RWPE1 (cell line): Measurements from ENCODE around the gene GNAZ.

ENCODE experiments used
- CTCF ChIA-PET: fragments of 350-600 bp; sonication (Branson Sonifier 250); formaldehyde crosslinking; extraction: SDS; loops from one replicate; lab custom pipeline; 2021; lab: Yijun Ruan, JAX
- POLR2A ChIA-PET: fragments of 400-600 bp; formaldehyde crosslinking; extraction: SDS; loops from one replicate; lab custom pipeline; 2020; ENCODE audit warnings: antibody characterized with exemption; ENCODE audit not compliant: low non-redundant PET; lab: Yijun Ruan, JAX
- DNase-seq: peaks from one replicate; pipeline ENCODE4 v3.0.0; 2012; ENCODE audit warnings: low spot score
- H3K27ac ChIP-seq: fragments of 450-650 bp; 2 replicates; pipeline ENCODE4 v1.5.1; 2017
- CTCF ChIP-seq: fragments of 450-650 bp; conservative IDR thresholded peaks from 2 replicates; pipeline ENCODE4 v1.5.1; 2017; ENCODE audit warnings: low read depth, mild to moderate bottlenecking

Gene GNAZ

GRCh38 chr22:23116506-23117263 lies 46.4 kb downstream of the GNAZ start:
- no peak for DNase-seq
- no peak overlapping the region for H3K27ac ChIP-seq
- TF ChIP-seq CTCF = no peak
- CTCF ChIA-PET = no interaction called here
- POLR2A ChIA-PET = no interaction called here

GRCh38 chr22:23117275-23117674 lies 47.0 kb downstream of the GNAZ start:
- POLR2A ChIA-PET = no interaction called here
- CTCF ChIA-PET = no interaction called here
- no peak for DNase-seq
- H3K27ac ChIP-seq = no peak overlapping the region
- TF ChIP-seq CTCF = no peak

GRCh38 chr22:23117891-23118646 lies 47.8 kb downstream of the GNAZ start:
- CTCF ChIA-PET = no interaction called here
- H3K27ac ChIP-seq = no peak overlapping the region
- no peak for TF ChIP-seq CTCF
- POLR2A ChIA-PET = no interaction called here
- DNase-seq = no peak

- ChIA-PET CTCF (no interaction called here), POLR2A (no interaction called here)
- no peak for DNase-seq
Measured at GRCh38 chr22:23118647-23119493, 48.6 kb downstream of the GNAZ start.

GRCh38 chr22:23119494-23120414 lies 49.4 kb downstream of the GNAZ start:
- CTCF ChIA-PET = no interaction called here
- DNase-seq = no peak
- no peak for TF ChIP-seq CTCF
- POLR2A ChIA-PET = no interaction called here
- H3K27ac ChIP-seq = no peak overlapping the region

More at GRCh38 chr22:23118647-23119493, 48.6 kb downstream of the GNAZ start:
- TF ChIP-seq CTCF = no peak
- H3K27ac ChIP-seq = no peak overlapping the region
